Activated CD4-positive, alpha-beta memory T cell treated with anti-CD3 and anti-CD28 coated beads for 36 hours (primary cell): ENCODE data around the gene LY86. TPM values are rescaled to one million over a fixed set of nuclear protein-coding genes. Genes with fewer than 3 reads are reported as not detected.

ENCODE experiments used
- CTCF ChIA-PET: fragments of 350-600 bp; sonication (Branson Sonifier 250); formaldehyde crosslinking; loops from one replicate; lab custom pipeline; 2021; ENCODE audit warnings: antibody characterized with exemption, inconsistent platforms; lab: Charles Lee
- POLR2A ChIA-PET: fragments of 350-600 bp; sonication (Branson Sonifier 250); formaldehyde crosslinking; loops from one replicate; lab custom pipeline; 2021; ENCODE audit warnings: antibody characterized with exemption; lab: Charles Lee
- DNase-seq: peaks from one replicate; pipeline ENCODE4 v3.0.0-alpha.2; 2020
- H3K27ac Mint-ChIP-seq: one replicate; pipeline ENCODE4 v1.8.0; 2021; ENCODE audit warnings: mixed read lengths
- H3K27me3 Mint-ChIP-seq: one replicate; pipeline ENCODE4 v1.8.0; 2021; ENCODE audit warnings: mixed read lengths
- H3K36me3 Mint-ChIP-seq: one replicate; pipeline ENCODE4 v1.8.0; 2021; ENCODE audit warnings: mixed read lengths
- H3K4me1 Mint-ChIP-seq: one replicate; pipeline ENCODE4 v1.8.0; 2021; ENCODE audit warnings: low read depth, mixed read lengths
- H3K4me3 Mint-ChIP-seq: one replicate; pipeline ENCODE4 v1.8.0; 2021; ENCODE audit warnings: mild to moderate bottlenecking, mixed read lengths
- H3K9me3 Mint-ChIP-seq: one replicate; pipeline ENCODE4 v1.8.0; 2021; ENCODE audit warnings: mixed read lengths
- intact Hi-C: fragments of 100-400 bp; cut with micrococcal nuclease; formaldehyde crosslinking; loops from one replicate; pipeline ENCODE4 v1.15.1; 2023
- total RNA-seq, 2 experiments: library from RNA; stranded (reverse); gene quantifications; one replicate each; pipeline ENCODE4 v1.2.3, GENCODE V29; 2021

LY86 gene
- total RNA-seq, 2 experiments from 2014 or later = 0.24 to 0.64 TPM

GRCh38 chr6:6683969-6684833, 95.7 kb downstream of the LY86 start:
- CTCF ChIA-PET = interaction anchor here (0.5 to 1.2 kb wide), 3 partner anchors 12 to 323 kb away, joined by 3 read pairs; no protein-coding TSS in a partner anchor
- H3K36me3 Mint-ChIP-seq = no peaks in the 10 kb centered on the region
- POLR2A ChIA-PET = no interaction called here
- DNase-seq = peak; percentile 75
- peaks cover 33% of the 10 kb centered on the region for H3K4me1 Mint-ChIP-seq
- intact Hi-C loops = loop anchor here (1.0 to 10.0 kb wide), 9 partner anchors 8 to 931 kb away; partner anchors contain the start of gene RREB1
- peak overlapping the region; percentile 7 for H3K4me3 Mint-ChIP-seq
- peaks cover 4% of the 10 kb centered on the region for H3K27me3 Mint-ChIP-seq
- H3K9me3 Mint-ChIP-seq = no peaks in the 10 kb centered on the region
- peak overlapping the region; percentile 20 for H3K27ac Mint-ChIP-seq

GRCh38 chr6:6685249-6686040, 96.9 kb downstream of the LY86 start:
- Mint-ChIP-seq H3K4me3 (no peak overlapping the region), H3K27me3 (peaks cover 4% of the 10 kb centered on the region), H3K4me1 (peaks cover 33% of the 10 kb centered on the region), H3K9me3 (no peaks in the 10 kb centered on the region), H3K36me3 (no peaks in the 10 kb centered on the region), H3K27ac (no peak overlapping the region)
- no peak for DNase-seq
- intact Hi-C loops = loop anchor here (2.0 to 10.0 kb wide), 3 partner anchors 169 to 929 kb away; no protein-coding TSS in a partner anchor
- ChIA-PET POLR2A (no interaction called here), CTCF (interaction anchor here (0.5 kb wide), 1 partner anchor 322 kb away, joined by 3 read pairs; no protein-coding TSS in a partner anchor)

- CTCF ChIA-PET = no interaction called here
- no peak for DNase-seq
- Mint-ChIP-seq H3K9me3 (peaks cover 4% of the 10 kb centered on the region), H3K4me1 (peaks cover 33% of the 10 kb centered on the region), H3K4me3 (no peak overlapping the region), H3K27ac (no peak overlapping the region), H3K27me3 (peaks cover 4% of the 10 kb centered on the region), H3K36me3 (no peaks in the 10 kb centered on the region)
- POLR2A ChIA-PET = no interaction called here
- intact Hi-C loops = loop anchor here (10.0 kb wide), 2 partner anchors 169 to 929 kb away; no protein-coding TSS in a partner anchor
Observed at GRCh38 chr6:6686176-6686575, 97.7 kb downstream of the LY86 start.

- DNase-seq = peak; percentile 32
- Mint-ChIP-seq H3K27ac (no peak overlapping the region), H3K4me1 (peaks cover 33% of the 10 kb centered on the region), H3K9me3 (peaks cover 4% of the 10 kb centered on the region), H3K36me3 (no peaks in the 10 kb centered on the region), H3K4me3 (no peak overlapping the region), H3K27me3 (peaks cover 4% of the 10 kb centered on the region)
- POLR2A ChIA-PET = no interaction called here
- intact Hi-C loops = loop anchor here (10.0 kb wide), 2 partner anchors 168 to 928 kb away; no protein-coding TSS in a partner anchor
- CTCF ChIA-PET = no interaction called here
Observed at GRCh38 chr6:6686748-6687601, 98.5 kb downstream of the LY86 start.

- POLR2A ChIA-PET = no interaction called here
- H3K9me3 Mint-ChIP-seq = peaks cover 4% of the 10 kb centered on the region
Observed at GRCh38 chr6:6688283-6688682, 99.8 kb downstream of the LY86 start.

GRCh38 chr6:6688951-6689350, 100.4 kb downstream of the LY86 start:
- POLR2A ChIA-PET = no interaction called here
- intact Hi-C loops = loop anchor here (10.0 kb wide), 2 partner anchors 166 to 926 kb away; no protein-coding TSS in a partner anchor

More at GRCh38 chr6:6688283-6688682, 99.8 kb downstream of the LY86 start:
- Mint-ChIP-seq H3K4me3 (no peak overlapping the region), H3K4me1 (peaks cover 29% of the 10 kb centered on the region), H3K36me3 (no peaks in the 10 kb centered on the region), H3K27me3 (peaks cover 4% of the 10 kb centered on the region), H3K27ac (no peak overlapping the region)
- intact Hi-C loops = loop anchor here (10.0 kb wide), 2 partner anchors 167 to 927 kb away; no protein-coding TSS in a partner anchor
- DNase-seq = no peak
- CTCF ChIA-PET = no interaction called here

GRCh38 chr6:6689400-6690143, 101.1 kb downstream of the LY86 start:
- Mint-ChIP-seq H3K4me3 (no peak overlapping the region), H3K9me3 (peaks cover 4% of the 10 kb centered on the region), H3K4me1 (peaks cover 17% of the 10 kb centered on the region), H3K36me3 (no peaks in the 10 kb centered on the region), H3K27ac (no peak overlapping the region), H3K27me3 (peaks cover under 1% of the 10 kb centered on the region)
- ChIA-PET CTCF (interaction anchor here (1.0 kb wide), 2 partner anchors 12 to 13 kb away, joined by 3 to 5 read pairs; no protein-coding TSS in a partner anchor), POLR2A (no interaction called here)
- intact Hi-C loops = loop anchor here (10.0 kb wide), 2 partner anchors 165 to 925 kb away; no protein-coding TSS in a partner anchor
- DNase-seq = no peak

More at GRCh38 chr6:6688951-6689350, 100.4 kb downstream of the LY86 start:
- Mint-ChIP-seq H3K27ac (no peak overlapping the region), H3K4me3 (no peak overlapping the region), H3K27me3 (no peaks in the 10 kb centered on the region), H3K4me1 (peaks cover 23% of the 10 kb centered on the region), H3K36me3 (no peaks in the 10 kb centered on the region), H3K9me3 (peaks cover 4% of the 10 kb centered on the region)
- CTCF ChIA-PET = interaction anchor here (1.0 kb wide), 1 partner anchor 12 kb away, joined by 5 read pairs; no protein-coding TSS in a partner anchor
- no peak for DNase-seq

GRCh38 chr6:6690144-6690483, 101.6 kb downstream of the LY86 start:
- H3K27me3 Mint-ChIP-seq = peaks cover 6% of the 10 kb centered on the region
- no peak for DNase-seq
- H3K4me1 Mint-ChIP-seq = peaks cover 12% of the 10 kb centered on the region
- H3K9me3 Mint-ChIP-seq = peaks cover 4% of the 10 kb centered on the region
- intact Hi-C loops = no loop called here
- ChIA-PET POLR2A (no interaction called here), CTCF (interaction anchor here (1.0 kb wide), 1 partner anchor 13 kb away, joined by 3 read pairs; no protein-coding TSS in a partner anchor)
- no peak overlapping the region for H3K4me3 Mint-ChIP-seq
- H3K27ac Mint-ChIP-seq = no peak overlapping the region
- no peaks in the 10 kb centered on the region for H3K36me3 Mint-ChIP-seq

GRCh38 chr6:6694368-6694780, 105.9 kb downstream of the LY86 start:
- ChIA-PET CTCF (interaction anchor here (0.6 to 2.6 kb wide), 3 partner anchors 13 to 429 kb away, joined by 3 to 13 read pairs (median 3); no protein-coding TSS in a partner anchor), POLR2A (no interaction called here)
- Mint-ChIP-seq H3K4me1 (no peaks in the 10 kb centered on the region), H3K27me3 (peaks cover 13% of the 10 kb centered on the region), H3K36me3 (no peaks in the 10 kb centered on the region), H3K9me3 (peaks cover 4% of the 10 kb centered on the region), H3K27ac (no peak overlapping the region), H3K4me3 (no peak overlapping the region)
- no peak for DNase-seq
- intact Hi-C loops = no loop called here

- Mint-ChIP-seq H3K9me3 (peaks cover 4% of the 10 kb centered on the region), H3K4me3 (no peak overlapping the region), H3K27ac (no peak overlapping the region), H3K4me1 (no peaks in the 10 kb centered on the region), H3K36me3 (no peaks in the 10 kb centered on the region), H3K27me3 (peaks cover 13% of the 10 kb centered on the region)
- intact Hi-C loops = no loop called here
- POLR2A ChIA-PET = no interaction called here
- CTCF ChIA-PET = interaction anchor here (2.6 kb wide), 1 partner anchor 19 kb away, joined by 13 read pairs; no protein-coding TSS in a partner anchor
- no peak for DNase-seq
Observed at GRCh38 chr6:6694825-6695624, 106.5 kb downstream of the LY86 start.
